GM12874 (cell line): ENCODE measurements around the gene TOR2A.

Source experiments
- TF ChIP-seq, protein P1 (sequence below): IDR thresholded peaks from 2 replicates; pipeline ENCODE4 v1.5.1; 2011; ENCODE audit warnings: low read depth, mild to moderate bottlenecking, control low read depth, low read length, moderate library complexity; ENCODE audit not compliant: insufficient read depth

Gene TOR2A

DNA sequence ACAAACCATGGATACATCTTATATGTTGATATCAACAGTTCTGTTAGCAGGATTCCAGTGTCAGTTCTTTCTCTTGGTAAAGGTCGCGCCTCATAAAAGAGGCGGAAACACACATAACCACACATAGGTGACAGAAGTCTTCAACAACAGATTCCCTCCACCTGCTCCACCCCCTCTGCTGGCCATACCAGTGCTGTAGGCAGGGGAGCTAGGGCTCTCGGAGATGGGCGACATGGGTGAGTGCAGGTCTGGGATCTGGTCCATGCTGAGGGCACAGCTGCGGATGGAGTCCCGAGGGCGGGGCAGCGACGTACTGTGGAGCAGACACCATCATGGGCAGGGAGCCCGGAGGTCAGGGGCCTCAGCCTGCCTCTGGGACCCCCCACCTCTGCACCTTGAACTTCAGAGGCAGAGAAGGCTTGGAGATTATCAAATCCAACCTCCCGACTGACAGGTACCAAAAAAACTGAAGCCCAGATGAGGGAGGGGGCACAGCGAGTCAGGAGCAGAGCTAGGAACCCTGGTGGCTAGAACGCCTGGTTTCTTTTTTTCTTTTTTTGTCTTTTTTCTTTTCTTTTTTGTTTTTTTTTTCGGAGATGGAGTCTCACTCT, 12.0 kb upstream of the TOR2A start:
- TF ChIP-seq, protein P1, sequence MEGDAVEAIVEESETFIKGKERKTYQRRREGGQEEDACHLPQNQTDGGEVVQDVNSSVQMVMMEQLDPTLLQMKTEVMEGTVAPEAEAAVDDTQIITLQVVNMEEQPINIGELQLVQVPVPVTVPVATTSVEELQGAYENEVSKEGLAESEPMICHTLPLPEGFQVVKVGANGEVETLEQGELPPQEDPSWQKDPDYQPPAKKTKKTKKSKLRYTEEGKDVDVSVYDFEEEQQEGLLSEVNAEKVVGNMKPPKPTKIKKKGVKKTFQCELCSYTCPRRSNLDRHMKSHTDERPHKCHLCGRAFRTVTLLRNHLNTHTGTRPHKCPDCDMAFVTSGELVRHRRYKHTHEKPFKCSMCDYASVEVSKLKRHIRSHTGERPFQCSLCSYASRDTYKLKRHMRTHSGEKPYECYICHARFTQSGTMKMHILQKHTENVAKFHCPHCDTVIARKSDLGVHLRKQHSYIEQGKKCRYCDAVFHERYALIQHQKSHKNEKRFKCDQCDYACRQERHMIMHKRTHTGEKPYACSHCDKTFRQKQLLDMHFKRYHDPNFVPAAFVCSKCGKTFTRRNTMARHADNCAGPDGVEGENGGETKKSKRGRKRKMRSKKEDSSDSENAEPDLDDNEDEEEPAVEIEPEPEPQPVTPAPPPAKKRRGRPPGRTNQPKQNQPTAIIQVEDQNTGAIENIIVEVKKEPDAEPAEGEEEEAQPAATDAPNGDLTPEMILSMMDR: no peak

- TF ChIP-seq, protein P1: no peak
Measured at GRCh38 chr9:127744398-127745110, 9.5 kb upstream of the TOR2A start.

DNA sequence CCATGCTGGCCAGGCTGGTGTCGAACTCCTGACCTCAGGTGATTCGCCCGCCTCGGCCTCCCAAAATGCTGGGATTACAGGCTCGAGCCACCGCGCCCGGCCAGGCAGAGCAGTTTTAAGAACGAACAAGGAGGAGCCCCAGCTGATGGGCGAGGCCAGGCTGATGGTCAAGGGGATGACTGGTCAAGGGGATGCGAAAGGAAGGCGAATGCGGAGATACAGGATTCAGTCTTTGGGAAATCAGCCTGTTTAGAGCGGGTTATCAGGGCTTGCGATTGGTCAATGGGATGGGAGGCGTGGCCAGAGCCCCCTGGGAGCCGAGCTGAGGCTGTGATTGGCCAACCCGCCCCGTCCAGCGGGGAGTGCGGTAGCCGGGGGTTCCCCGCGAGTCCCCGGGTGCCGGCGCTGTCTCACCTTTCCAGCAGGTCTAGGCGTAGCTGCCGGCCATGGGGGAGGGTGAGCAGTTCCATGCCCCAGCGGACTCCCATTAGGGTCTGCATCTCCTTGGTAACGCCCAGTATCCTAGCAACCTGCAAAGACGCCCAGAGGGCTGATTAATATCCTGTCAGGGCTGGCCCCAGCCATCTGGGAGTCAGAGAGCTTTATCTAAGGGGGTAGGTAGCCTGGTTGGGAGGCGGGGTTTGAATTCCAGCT, 7.5 kb upstream of the TOR2A start:
- TF ChIP-seq, protein P1: no peak

DNA sequence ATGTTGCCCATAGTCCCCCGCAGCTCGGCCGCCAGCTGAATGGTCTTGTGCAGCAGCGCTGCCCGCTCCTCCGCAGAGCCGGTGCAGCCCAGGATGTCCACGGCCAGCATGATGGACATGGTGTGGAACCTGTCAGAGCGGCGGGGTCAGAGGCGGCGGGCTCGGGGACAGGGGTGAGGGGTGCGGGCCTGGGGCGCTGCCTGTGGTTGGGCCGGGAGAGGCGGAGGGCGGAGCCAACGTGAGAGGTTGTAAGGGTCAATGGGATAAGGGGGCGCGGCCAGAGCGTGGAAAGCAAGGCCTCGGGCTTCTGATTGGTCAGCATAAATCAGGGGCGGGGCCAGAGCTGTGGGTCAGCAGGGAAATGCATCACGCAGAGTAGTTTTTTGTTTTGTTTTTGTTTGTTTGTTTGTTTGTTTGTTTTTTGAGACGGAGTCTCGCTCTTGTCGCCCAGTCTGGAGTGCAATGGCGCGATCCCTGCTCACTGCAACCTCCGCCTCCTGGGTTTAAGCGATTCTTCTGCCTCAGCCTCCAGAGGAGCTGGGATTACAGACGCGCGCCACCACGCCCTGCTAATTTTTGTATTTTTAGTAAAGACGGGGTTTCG, 6.8 kb upstream of the TOR2A start:
- TF ChIP-seq, protein P1: no peak

GRCh38 chr9:127739614-127740330, 4.7 kb upstream of the TOR2A start:
- TF ChIP-seq, protein P1: no peak

DNA sequence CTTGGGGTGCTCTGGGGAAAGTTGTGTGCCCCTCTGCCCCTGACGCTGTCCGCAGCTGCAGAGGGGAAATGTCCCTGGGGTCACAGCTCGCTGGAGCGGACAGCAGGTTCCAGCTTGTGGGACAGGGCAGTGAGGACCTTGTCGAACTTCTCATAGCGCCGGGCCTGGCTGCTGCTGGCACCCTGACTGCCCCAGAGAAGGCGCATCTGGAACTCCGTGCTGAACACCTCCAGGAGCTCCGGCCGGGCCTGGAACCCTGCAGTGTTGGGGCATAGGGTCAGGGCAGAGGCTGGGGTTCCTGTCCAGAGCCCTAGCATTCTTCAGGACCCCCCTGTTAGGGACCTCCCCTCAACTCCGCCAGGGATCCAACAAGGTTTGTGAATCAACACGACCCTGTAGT, 3.6 kb upstream of the TOR2A start:
- TF ChIP-seq, protein P1: no peak
